ENCODE results near the gene HEPHL1.

The HEPHL1 gene

GRCh38 chr11:94032066-94032465, 10.9 kb downstream of the HEPHL1 start:
- H3K9me3 ChIP-seq: no peaks in the 10 kb centered on the region
- no peak overlapping the region for H3K27ac ChIP-seq
- H3K27me3 ChIP-seq: no peaks in the 10 kb centered on the region
- no peak overlapping the region for H3K4me3 ChIP-seq (ENCODE audit: low read depth in 1 of 2, low read length in 1 of 2)
- no peaks in the 10 kb centered on the region for H3K36me3 ChIP-seq
- TF ChIP-seq CTCF (IDR thresholded peaks at IDR 0.05): no peak
- no peaks in the 10 kb centered on the region for H3K4me1 ChIP-seq (ENCODE audit: control insufficient read depth in 1 of 2, insufficient read depth in 1 of 2, low read depth in 1 of 2, low read length in 1 of 2)

GRCh38 chr11:94032725-94033124, 11.6 kb downstream of the HEPHL1 start:
- TF ChIP-seq CTCF (IDR thresholded peaks at IDR 0.05): no peak
- no peaks in the 10 kb centered on the region for H3K36me3 ChIP-seq
- no peaks in the 10 kb centered on the region for H3K4me1 ChIP-seq (ENCODE audit: control insufficient read depth in 1 of 2, insufficient read depth in 1 of 2, low read depth in 1 of 2, low read length in 1 of 2)
- no peak overlapping the region for H3K27ac ChIP-seq
- H3K4me3 ChIP-seq (ENCODE audit: low read depth in 1 of 2, low read length in 1 of 2): no peak overlapping the region
- no peaks in the 10 kb centered on the region for H3K27me3 ChIP-seq
- no peaks in the 10 kb centered on the region for H3K9me3 ChIP-seq

- no peak for TF ChIP-seq CTCF (IDR thresholded peaks at IDR 0.05)
- Histone ChIP-seq H3K36me3 (no peaks in the 10 kb centered on the region), H3K4me3 (ENCODE audit: low read depth in 1 of 2, low read length in 1 of 2) (no peak overlapping the region)
Observed at GRCh38 chr11:94034207-94034606, 13.1 kb downstream of the HEPHL1 start.

GRCh38 chr11:94036096-94036495, 14.9 kb downstream of the HEPHL1 start:
- H3K4me1 ChIP-seq (ENCODE audit: control insufficient read depth in 1 of 2, insufficient read depth in 1 of 2, low read depth in 1 of 2, low read length in 1 of 2): no peaks in the 10 kb centered on the region
- TF ChIP-seq CTCF (IDR thresholded peaks at IDR 0.05): no peak
- H3K27me3 ChIP-seq: no peaks in the 10 kb centered on the region
- H3K36me3 ChIP-seq: no peaks in the 10 kb centered on the region
- no peaks in the 10 kb centered on the region for H3K9me3 ChIP-seq
- no peak overlapping the region for H3K4me3 ChIP-seq (ENCODE audit: low read depth in 1 of 2, low read length in 1 of 2)
- no peak overlapping the region for H3K27ac ChIP-seq

More at GRCh38 chr11:94034207-94034606, 13.1 kb downstream of the HEPHL1 start:
- Histone ChIP-seq H3K27ac (no peak overlapping the region), H3K27me3 (no peaks in the 10 kb centered on the region), H3K9me3 (no peaks in the 10 kb centered on the region), H3K4me1 (ENCODE audit: control insufficient read depth in 1 of 2, insufficient read depth in 1 of 2, low read depth in 1 of 2, low read length in 1 of 2) (no peaks in the 10 kb centered on the region)

- Histone ChIP-seq H3K27me3 (no peaks in the 10 kb centered on the region), H3K36me3 (no peaks in the 10 kb centered on the region), H3K4me1 (ENCODE audit: control insufficient read depth in 1 of 2, insufficient read depth in 1 of 2, low read depth in 1 of 2, low read length in 1 of 2) (no peaks in the 10 kb centered on the region), H3K9me3 (no peaks in the 10 kb centered on the region), H3K27ac (no peak overlapping the region), H3K4me3 (ENCODE audit: low read depth in 1 of 2, low read length in 1 of 2) (no peak overlapping the region)
- TF ChIP-seq CTCF (IDR thresholded peaks at IDR 0.05): no peak
Observed at GRCh38 chr11:94043241-94043640, 22.1 kb downstream of the HEPHL1 start.

- no peaks in the 10 kb centered on the region for H3K4me1 ChIP-seq (ENCODE audit: control insufficient read depth in 1 of 2, insufficient read depth in 1 of 2, low read depth in 1 of 2, low read length in 1 of 2)
Observed at GRCh38 chr11:94046796-94047195, 25.6 kb downstream of the HEPHL1 start.

More at GRCh38 chr11:94046796-94047195, 25.6 kb downstream of the HEPHL1 start:
- H3K36me3 ChIP-seq: no peaks in the 10 kb centered on the region
- no peak overlapping the region for H3K4me3 ChIP-seq (ENCODE audit: low read depth in 1 of 2, low read length in 1 of 2)
- no peak overlapping the region for H3K27ac ChIP-seq
- no peaks in the 10 kb centered on the region for H3K27me3 ChIP-seq
- H3K9me3 ChIP-seq: no peaks in the 10 kb centered on the region
- no peak for TF ChIP-seq CTCF (IDR thresholded peaks at IDR 0.05)
